Measurements from ENCODE around the gene WDFY3.

GRCh38 chr4:84915396-84915780 is 51.1 kb downstream of the WDFY3 start:
- TF ChIP-seq, protein P1, sequence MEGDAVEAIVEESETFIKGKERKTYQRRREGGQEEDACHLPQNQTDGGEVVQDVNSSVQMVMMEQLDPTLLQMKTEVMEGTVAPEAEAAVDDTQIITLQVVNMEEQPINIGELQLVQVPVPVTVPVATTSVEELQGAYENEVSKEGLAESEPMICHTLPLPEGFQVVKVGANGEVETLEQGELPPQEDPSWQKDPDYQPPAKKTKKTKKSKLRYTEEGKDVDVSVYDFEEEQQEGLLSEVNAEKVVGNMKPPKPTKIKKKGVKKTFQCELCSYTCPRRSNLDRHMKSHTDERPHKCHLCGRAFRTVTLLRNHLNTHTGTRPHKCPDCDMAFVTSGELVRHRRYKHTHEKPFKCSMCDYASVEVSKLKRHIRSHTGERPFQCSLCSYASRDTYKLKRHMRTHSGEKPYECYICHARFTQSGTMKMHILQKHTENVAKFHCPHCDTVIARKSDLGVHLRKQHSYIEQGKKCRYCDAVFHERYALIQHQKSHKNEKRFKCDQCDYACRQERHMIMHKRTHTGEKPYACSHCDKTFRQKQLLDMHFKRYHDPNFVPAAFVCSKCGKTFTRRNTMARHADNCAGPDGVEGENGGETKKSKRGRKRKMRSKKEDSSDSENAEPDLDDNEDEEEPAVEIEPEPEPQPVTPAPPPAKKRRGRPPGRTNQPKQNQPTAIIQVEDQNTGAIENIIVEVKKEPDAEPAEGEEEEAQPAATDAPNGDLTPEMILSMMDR (conservative IDR thresholded peaks at IDR 0.05; ENCODE audit: low read length) = no peak
- TF ChIP-seq EZH2phosphoT487 (IDR thresholded peaks at IDR 0.05; ENCODE audit: borderline replicate concordance) = no peak
